Measurements from ENCODE around the gene CEP72.

CEP72 gene

DNA sequence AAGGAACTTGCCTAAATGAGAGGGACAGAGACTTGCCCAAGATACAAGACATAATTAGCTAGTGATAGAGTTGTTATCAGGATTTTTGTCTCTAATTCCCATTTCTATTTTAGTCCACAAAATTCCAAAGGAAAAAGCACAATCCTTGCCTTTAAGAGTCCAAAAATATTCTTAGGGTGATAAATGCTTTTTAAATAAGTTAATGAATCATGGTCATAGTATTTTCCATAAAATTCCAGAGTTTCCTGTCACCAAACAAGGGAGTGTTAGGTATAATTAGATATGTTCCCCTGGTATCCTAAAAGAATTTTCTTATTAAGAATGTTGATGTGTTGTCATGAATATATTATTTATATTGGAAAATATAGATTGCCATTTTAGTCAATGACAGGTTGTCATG, 21.8 kb upstream of the CEP72 start:
- TF ChIP-seq RARB (CRISPR knock-in tag; IDR thresholded peaks at IDR 0.05) (no peak), ISL1 (CRISPR knock-in tag; IDR thresholded peaks at IDR 0.05) (no peak)

DNA sequence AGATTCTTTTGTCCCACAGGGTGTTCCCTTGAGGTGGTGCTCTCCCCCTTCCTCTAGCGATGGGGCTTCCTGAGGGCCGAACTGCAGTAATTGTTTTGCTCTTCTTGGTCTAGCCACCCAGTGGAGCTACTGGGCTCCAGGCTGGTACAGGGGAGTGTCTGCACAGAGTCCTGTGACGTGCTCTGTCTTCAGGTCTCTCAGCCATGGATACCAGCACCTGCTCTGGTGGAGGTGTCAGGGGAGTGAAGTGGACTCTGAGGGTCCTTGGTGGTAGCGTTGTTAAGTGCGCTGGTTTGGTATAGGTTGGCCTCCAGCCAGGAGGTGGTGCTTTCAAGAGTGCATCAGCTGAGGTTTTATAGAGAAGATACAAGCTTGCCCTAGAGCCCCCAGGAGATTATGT, 20.4 kb upstream of the CEP72 start:
- ATAC-seq: no peak
- TF ChIP-seq, protein P1, sequence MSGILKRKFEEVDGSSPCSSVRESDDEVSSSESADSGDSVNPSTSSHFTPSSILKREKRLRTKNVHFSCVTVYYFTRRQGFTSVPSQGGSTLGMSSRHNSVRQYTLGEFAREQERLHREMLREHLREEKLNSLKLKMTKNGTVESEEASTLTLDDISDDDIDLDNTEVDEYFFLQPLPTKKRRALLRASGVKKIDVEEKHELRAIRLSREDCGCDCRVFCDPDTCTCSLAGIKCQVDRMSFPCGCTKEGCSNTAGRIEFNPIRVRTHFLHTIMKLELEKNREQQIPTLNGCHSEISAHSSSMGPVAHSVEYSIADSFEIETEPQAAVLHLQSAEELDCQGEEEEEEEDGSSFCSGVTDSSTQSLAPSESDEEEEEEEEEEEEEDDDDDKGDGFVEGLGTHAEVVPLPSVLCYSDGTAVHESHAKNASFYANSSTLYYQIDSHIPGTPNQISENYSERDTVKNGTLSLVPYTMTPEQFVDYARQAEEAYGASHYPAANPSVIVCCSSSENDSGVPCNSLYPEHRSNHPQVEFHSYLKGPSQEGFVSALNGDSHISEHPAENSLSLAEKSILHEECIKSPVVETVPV (CRISPR knock-in tag; IDR thresholded peaks at IDR 0.05): no peak
- TF ChIP-seq ISL1 (CRISPR knock-in tag; IDR thresholded peaks at IDR 0.05): no peak
- TF ChIP-seq SNAI2 (CRISPR knock-in tag; IDR thresholded peaks at IDR 0.05): no peak
- no peak for TF ChIP-seq CSDC2 (CRISPR knock-in tag; IDR thresholded peaks at IDR 0.05)
- TF ChIP-seq, protein P2, sequence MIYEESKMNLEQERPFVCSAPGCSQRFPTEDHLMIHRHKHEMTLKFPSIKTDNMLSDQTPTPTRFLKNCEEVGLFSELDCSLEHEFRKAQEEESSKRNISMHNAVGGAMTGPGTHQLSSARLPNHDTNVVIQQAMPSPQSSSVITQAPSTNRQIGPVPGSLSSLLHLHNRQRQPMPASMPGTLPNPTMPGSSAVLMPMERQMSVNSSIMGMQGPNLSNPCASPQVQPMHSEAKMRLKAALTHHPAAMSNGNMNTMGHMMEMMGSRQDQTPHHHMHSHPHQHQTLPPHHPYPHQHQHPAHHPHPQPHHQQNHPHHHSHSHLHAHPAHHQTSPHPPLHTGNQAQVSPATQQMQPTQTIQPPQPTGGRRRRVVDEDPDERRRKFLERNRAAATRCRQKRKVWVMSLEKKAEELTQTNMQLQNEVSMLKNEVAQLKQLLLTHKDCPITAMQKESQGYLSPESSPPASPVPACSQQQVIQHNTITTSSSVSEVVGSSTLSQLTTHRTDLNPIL (CRISPR knock-in tag; IDR thresholded peaks at IDR 0.05; ENCODE audit: low read depth): no peak
- TF ChIP-seq ESRRG (CRISPR knock-in tag; IDR thresholded peaks at IDR 0.05): no peak
- TF ChIP-seq GLIS3 (CRISPR knock-in tag; IDR thresholded peaks at IDR 0.05): no peak
- no peak for TF ChIP-seq RARB (CRISPR knock-in tag; IDR thresholded peaks at IDR 0.05)
- no peak for TF ChIP-seq ZNF8 (CRISPR knock-in tag; IDR thresholded peaks at IDR 0.05)
- TF ChIP-seq BACH2 (CRISPR knock-in tag; IDR thresholded peaks at IDR 0.05; ENCODE audit: borderline replicate concordance): no peak

More for the DNA sequence above, 21.8 kb upstream of the CEP72 start:
- no peak for ATAC-seq

DNA sequence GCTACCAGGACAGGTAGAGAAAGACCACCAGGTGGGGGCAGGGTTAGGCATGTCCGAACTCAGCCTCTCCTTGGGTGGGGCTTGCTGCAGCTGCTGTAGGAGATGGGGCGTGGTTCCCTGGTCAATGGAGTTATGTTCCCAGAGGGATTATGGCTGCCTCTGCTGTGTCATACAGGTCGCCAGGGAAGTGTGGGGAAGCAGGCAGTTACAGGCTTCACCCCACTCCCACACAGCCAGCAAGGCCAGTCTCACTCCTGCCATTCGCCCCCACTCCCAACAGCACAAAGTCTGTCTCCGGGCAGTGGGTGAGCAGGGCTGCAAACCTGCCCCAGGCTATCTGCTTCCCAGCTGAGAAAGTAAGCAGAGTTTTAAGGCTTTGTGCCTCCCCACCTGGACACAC, 20.0 kb upstream of the CEP72 start:
- TF ChIP-seq ZNF565 (CRISPR knock-in tag; conservative IDR thresholded peaks at IDR 0.05; ENCODE audit: low read depth) (no peak), BACH2 (CRISPR knock-in tag; IDR thresholded peaks at IDR 0.05; ENCODE audit: borderline replicate concordance) (no peak), ZNF8 (CRISPR knock-in tag; IDR thresholded peaks at IDR 0.05) (no peak), ARNTL (CRISPR knock-in tag; IDR thresholded peaks at IDR 0.05; ENCODE audit: borderline replicate concordance, low read depth) (no peak), SNAI2 (CRISPR knock-in tag; IDR thresholded peaks at IDR 0.05) (no peak), RARB (CRISPR knock-in tag; IDR thresholded peaks at IDR 0.05) (no peak), TOX (CRISPR knock-in tag; IDR thresholded peaks at IDR 0.05; ENCODE audit: borderline replicate concordance) (no peak), GLIS3 (CRISPR knock-in tag; IDR thresholded peaks at IDR 0.05) (no peak)
- TF ChIP-seq, protein P3, sequence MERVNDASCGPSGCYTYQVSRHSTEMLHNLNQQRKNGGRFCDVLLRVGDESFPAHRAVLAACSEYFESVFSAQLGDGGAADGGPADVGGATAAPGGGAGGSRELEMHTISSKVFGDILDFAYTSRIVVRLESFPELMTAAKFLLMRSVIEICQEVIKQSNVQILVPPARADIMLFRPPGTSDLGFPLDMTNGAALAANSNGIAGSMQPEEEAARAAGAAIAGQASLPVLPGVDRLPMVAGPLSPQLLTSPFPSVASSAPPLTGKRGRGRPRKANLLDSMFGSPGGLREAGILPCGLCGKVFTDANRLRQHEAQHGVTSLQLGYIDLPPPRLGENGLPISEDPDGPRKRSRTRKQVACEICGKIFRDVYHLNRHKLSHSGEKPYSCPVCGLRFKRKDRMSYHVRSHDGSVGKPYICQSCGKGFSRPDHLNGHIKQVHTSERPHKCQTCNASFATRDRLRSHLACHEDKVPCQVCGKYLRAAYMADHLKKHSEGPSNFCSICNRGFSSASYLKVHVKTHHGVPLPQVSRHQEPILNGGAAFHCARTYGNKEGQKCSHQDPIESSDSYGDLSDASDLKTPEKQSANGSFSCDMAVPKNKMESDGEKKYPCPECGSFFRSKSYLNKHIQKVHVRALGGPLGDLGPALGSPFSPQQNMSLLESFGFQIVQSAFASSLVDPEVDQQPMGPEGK (CRISPR knock-in tag; IDR thresholded peaks at IDR 0.05; ENCODE audit: borderline replicate concordance): no peak
- TF ChIP-seq, protein P4, sequence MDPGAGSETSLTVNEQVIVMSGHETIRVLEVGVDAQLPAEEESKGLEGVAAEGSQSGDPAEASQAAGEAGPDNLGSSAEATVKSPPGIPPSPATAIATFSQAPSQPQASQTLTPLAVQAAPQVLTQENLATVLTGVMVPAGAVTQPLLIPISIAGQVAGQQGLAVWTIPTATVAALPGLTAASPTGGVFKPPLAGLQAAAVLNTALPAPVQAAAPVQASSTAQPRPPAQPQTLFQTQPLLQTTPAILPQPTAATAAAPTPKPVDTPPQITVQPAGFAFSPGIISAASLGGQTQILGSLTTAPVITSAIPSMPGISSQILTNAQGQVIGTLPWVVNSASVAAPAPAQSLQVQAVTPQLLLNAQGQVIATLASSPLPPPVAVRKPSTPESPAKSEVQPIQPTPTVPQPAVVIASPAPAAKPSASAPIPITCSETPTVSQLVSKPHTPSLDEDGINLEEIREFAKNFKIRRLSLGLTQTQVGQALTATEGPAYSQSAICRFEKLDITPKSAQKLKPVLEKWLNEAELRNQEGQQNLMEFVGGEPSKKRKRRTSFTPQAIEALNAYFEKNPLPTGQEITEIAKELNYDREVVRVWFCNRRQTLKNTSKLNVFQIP (CRISPR knock-in tag; IDR thresholded peaks at IDR 0.05; ENCODE audit: borderline replicate concordance, low read depth): no peak
- ATAC-seq: no peak

DNA sequence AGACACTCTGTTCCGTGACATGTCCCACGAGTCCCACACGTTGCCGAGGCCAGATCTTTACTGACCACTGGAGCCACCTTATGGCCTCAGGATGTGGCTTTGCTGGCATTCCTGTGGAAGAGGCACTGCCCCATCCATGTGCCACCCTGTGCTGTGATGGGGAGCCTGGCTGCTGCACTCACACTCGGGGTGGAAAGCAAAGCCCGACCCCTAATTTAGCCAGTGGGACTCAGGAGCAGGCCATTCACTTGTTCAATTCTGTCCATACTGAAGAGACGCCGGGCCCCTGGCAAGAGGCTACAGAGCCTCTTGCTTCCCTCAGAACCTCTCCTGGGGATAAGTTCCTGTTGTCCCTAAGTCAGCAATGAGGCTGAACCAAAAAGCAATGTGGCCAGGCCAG, 18.6 kb upstream of the CEP72 start:
- no peak for ATAC-seq
- no peak for TF ChIP-seq ESRRG (CRISPR knock-in tag; IDR thresholded peaks at IDR 0.05)
- TF ChIP-seq, protein P1 (CRISPR knock-in tag; IDR thresholded peaks at IDR 0.05): no peak

DNA sequence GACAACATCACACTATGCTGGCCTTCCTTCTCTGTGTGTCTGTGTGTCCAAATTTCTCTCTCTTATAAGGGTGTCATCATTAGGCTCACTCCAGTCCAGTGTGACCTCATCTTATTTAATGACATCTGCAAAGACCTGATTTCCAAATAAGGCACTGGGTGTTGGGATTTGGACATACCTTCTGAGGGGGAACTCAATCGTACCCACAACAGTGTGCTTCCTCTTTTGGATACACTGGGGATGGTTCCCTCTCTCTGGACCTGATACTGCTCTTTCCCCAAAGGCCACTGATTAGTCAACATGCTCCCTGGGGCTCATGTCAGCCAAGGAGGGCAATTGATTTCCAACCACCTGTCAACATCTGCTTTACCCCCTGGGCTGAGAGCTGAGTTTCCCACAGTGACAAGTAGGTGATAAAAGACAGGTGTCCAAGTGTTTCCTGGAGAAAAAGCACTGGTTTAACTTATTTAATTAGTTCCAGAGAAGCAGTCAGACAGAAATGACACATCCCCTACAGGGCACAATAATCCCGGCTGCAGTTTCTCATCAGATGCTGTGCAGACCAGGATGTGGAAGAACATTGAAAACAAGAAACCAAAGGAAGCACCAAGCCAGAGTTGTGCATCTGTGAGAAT, 17.8 kb upstream of the CEP72 start:
- TF ChIP-seq, protein P1 (CRISPR knock-in tag; IDR thresholded peaks at IDR 0.05): no peak
- TF ChIP-seq, protein P3 (CRISPR knock-in tag; IDR thresholded peaks at IDR 0.05; ENCODE audit: borderline replicate concordance): no peak
- TF ChIP-seq CSDC2 (CRISPR knock-in tag; IDR thresholded peaks at IDR 0.05) (no peak), ESRRG (CRISPR knock-in tag; IDR thresholded peaks at IDR 0.05) (no peak), OSR1 (CRISPR knock-in tag; IDR thresholded peaks at IDR 0.05) (no peak), ZC3H10 (CRISPR knock-in tag; IDR thresholded peaks at IDR 0.05) (no peak), GLIS3 (CRISPR knock-in tag; IDR thresholded peaks at IDR 0.05) (no peak), BACH2 (CRISPR knock-in tag; IDR thresholded peaks at IDR 0.05; ENCODE audit: borderline replicate concordance) (no peak)
- TF ChIP-seq, protein P2 (CRISPR knock-in tag; IDR thresholded peaks at IDR 0.05; ENCODE audit: low read depth): no peak

More for the DNA sequence above, 17.8 kb upstream of the CEP72 start:
- no peak for ATAC-seq

Data from SK-N-SH treated with all-trans-retinoic acid at 6 μM for 48 hours (cell line).